SK-N-SH treated with all-trans-retinoic acid at 6 μM for 48 hours (cell line): ENCODE data around the gene CDKN2AIP.

ENCODE experiments used
- ATAC-seq: fragments of 200-7000 bp; cut with Tn5 transposase; 3 replicates; pipeline ENCODE4 v1.9.1; 2020; ENCODE audit warnings: mild to moderate bottlenecking, moderate library complexity
- ARNTL ChIP-seq: fragments of 450-650 bp; formaldehyde crosslinking; IDR thresholded peaks from 2 replicates; pipeline ENCODE4 v1.5.0; 2020; ENCODE audit warnings: low read depth, mild to moderate bottlenecking, moderate library complexity, borderline replicate concordance
- BACH2 ChIP-seq: fragments of 250-450 bp; sonication (Bioruptor Pico); IDR thresholded peaks from 2 replicates; pipeline ENCODE4 v1.9.0; 2021; ENCODE audit warnings: mild to moderate bottlenecking, borderline replicate concordance
- CSDC2 ChIP-seq: fragments of 250-450 bp; sonication (Bioruptor Pico); IDR thresholded peaks from 2 replicates; pipeline ENCODE4 v1.5.0; 2020; ENCODE audit warnings: mild to moderate bottlenecking, moderate library complexity
- GLIS3 ChIP-seq: fragments of 250-450 bp; sonication (Bioruptor Pico); IDR thresholded peaks from 2 replicates; pipeline ENCODE4 v1.5.0; 2020; ENCODE audit warnings: mild to moderate bottlenecking, moderate library complexity
- ISL1 ChIP-seq: fragments of 250-450 bp; sonication (Bioruptor Pico); IDR thresholded peaks from 2 replicates; pipeline ENCODE4 v2.1.2; 2022; ENCODE audit warnings: mild to moderate bottlenecking, moderate library complexity
- OSR1 ChIP-seq: fragments of 250-450 bp; sonication (Bioruptor Pico); IDR thresholded peaks from 2 replicates; pipeline ENCODE4 v1.8.0; 2022; ENCODE audit warnings: moderate library complexity, mild to moderate bottlenecking, inconsistent platforms
- PPARA ChIP-seq: fragments of 250-450 bp; sonication (Bioruptor Pico); IDR thresholded peaks from 2 replicates; pipeline ENCODE4 v1.5.0; 2020; ENCODE audit warnings: mild to moderate bottlenecking, borderline replicate concordance
- RARB ChIP-seq: fragments of 250-450 bp; sonication (Bioruptor Pico); IDR thresholded peaks from 2 replicates; pipeline ENCODE4 v1.8.0; 2021; ENCODE audit warnings: mild to moderate bottlenecking, moderate library complexity
- TOX ChIP-seq: fragments of 250-450 bp; sonication (Bioruptor Pico); IDR thresholded peaks from 2 replicates; pipeline ENCODE4 v1.8.0; 2021; ENCODE audit warnings: mild to moderate bottlenecking, moderate library complexity, borderline replicate concordance
- ZC3H10 ChIP-seq: fragments of 250-450 bp; sonication (Bioruptor Pico); IDR thresholded peaks from 2 replicates; pipeline ENCODE4 v1.5.1; 2021; ENCODE audit warnings: mild to moderate bottlenecking, moderate library complexity
- ZFP3 ChIP-seq: fragments of 250-450 bp; sonication (Bioruptor Pico); IDR thresholded peaks from 2 replicates; pipeline ENCODE4 v1.5.0; 2020; ENCODE audit warnings: mild to moderate bottlenecking, moderate library complexity
- ZFP30 ChIP-seq: fragments of 450-650 bp; formaldehyde crosslinking; IDR thresholded peaks from 2 replicates; pipeline ENCODE4 v1.5.0; 2022; ENCODE audit warnings: mild to moderate bottlenecking, moderate library complexity
- ZNF565 ChIP-seq: fragments of 450-650 bp; formaldehyde crosslinking; conservative IDR thresholded peaks from 2 replicates; pipeline ENCODE4 v1.5.0; 2020; ENCODE audit warnings: low read depth, mild to moderate bottlenecking, moderate library complexity
- TF ChIP-seq, protein P1 (sequence below): fragments of 250-450 bp; sonication (Bioruptor Pico); IDR thresholded peaks from 2 replicates; pipeline ENCODE4 v1.5.1; 2020; ENCODE audit warnings: low read depth, mild to moderate bottlenecking, moderate library complexity
- TF ChIP-seq, protein P2 (sequence below): fragments of 250-450 bp; sonication (Bioruptor Pico); IDR thresholded peaks from 2 replicates; pipeline ENCODE4 v1.8.0; 2020; ENCODE audit warnings: mild to moderate bottlenecking, moderate library complexity, borderline replicate concordance
- TF ChIP-seq, protein P3 (sequence below): fragments of 250-450 bp; sonication (Bioruptor Pico); IDR thresholded peaks from 2 replicates; pipeline ENCODE4 v1.5.0; 2020; ENCODE audit warnings: mild to moderate bottlenecking, moderate library complexity
- TF ChIP-seq, protein P4 (sequence below): fragments of 250-450 bp; sonication (Bioruptor Pico); IDR thresholded peaks from 2 replicates; pipeline ENCODE4 v1.5.1; 2021; ENCODE audit warnings: mild to moderate bottlenecking, moderate library complexity
- TF ChIP-seq, protein P5 (sequence below): fragments of 250-450 bp; sonication (Bioruptor Pico); IDR thresholded peaks from 2 replicates; pipeline ENCODE4 v1.8.0; 2021; ENCODE audit warnings: low read depth, mild to moderate bottlenecking, moderate library complexity, borderline replicate concordance

Gene CDKN2AIP

DNA sequence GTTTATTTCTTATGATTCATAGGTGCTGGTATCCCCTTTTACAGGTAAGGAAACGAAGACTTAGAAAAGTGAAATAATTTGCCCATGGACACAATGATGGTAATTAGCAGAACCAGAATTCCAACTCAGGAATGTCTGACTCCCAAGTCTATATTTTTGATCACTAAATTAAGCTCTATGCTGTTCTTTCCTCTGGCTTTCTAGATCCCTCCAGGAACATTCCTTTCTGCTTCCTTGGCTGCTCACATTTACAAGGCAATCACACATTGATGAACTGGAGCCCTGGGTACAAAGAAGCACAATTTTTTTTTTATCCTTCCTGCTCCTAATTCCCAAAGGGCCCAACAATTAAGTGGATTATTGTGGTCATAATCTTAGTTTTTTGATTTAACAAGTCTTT is 7.0 kb upstream of the CDKN2AIP start:
- ATAC-seq: no peak
- TF ChIP-seq BACH2 (CRISPR knock-in tag) (no peak), RARB (CRISPR knock-in tag) (no peak), ZC3H10 (CRISPR knock-in tag) (no peak), ZNF565 (CRISPR knock-in tag) (no peak), ZFP30 (CRISPR knock-in tag) (no peak), GLIS3 (CRISPR knock-in tag) (no peak), OSR1 (CRISPR knock-in tag) (no peak), ZFP3 (CRISPR knock-in tag) (no peak), ISL1 (no peak), TOX (CRISPR knock-in tag) (no peak), ARNTL (no peak), PPARA (CRISPR knock-in tag) (no peak)
- TF ChIP-seq, protein P1, sequence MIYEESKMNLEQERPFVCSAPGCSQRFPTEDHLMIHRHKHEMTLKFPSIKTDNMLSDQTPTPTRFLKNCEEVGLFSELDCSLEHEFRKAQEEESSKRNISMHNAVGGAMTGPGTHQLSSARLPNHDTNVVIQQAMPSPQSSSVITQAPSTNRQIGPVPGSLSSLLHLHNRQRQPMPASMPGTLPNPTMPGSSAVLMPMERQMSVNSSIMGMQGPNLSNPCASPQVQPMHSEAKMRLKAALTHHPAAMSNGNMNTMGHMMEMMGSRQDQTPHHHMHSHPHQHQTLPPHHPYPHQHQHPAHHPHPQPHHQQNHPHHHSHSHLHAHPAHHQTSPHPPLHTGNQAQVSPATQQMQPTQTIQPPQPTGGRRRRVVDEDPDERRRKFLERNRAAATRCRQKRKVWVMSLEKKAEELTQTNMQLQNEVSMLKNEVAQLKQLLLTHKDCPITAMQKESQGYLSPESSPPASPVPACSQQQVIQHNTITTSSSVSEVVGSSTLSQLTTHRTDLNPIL (CRISPR knock-in tag): no peak
- TF ChIP-seq, protein P2, sequence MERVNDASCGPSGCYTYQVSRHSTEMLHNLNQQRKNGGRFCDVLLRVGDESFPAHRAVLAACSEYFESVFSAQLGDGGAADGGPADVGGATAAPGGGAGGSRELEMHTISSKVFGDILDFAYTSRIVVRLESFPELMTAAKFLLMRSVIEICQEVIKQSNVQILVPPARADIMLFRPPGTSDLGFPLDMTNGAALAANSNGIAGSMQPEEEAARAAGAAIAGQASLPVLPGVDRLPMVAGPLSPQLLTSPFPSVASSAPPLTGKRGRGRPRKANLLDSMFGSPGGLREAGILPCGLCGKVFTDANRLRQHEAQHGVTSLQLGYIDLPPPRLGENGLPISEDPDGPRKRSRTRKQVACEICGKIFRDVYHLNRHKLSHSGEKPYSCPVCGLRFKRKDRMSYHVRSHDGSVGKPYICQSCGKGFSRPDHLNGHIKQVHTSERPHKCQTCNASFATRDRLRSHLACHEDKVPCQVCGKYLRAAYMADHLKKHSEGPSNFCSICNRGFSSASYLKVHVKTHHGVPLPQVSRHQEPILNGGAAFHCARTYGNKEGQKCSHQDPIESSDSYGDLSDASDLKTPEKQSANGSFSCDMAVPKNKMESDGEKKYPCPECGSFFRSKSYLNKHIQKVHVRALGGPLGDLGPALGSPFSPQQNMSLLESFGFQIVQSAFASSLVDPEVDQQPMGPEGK (CRISPR knock-in tag): no peak
- TF ChIP-seq, protein P3, sequence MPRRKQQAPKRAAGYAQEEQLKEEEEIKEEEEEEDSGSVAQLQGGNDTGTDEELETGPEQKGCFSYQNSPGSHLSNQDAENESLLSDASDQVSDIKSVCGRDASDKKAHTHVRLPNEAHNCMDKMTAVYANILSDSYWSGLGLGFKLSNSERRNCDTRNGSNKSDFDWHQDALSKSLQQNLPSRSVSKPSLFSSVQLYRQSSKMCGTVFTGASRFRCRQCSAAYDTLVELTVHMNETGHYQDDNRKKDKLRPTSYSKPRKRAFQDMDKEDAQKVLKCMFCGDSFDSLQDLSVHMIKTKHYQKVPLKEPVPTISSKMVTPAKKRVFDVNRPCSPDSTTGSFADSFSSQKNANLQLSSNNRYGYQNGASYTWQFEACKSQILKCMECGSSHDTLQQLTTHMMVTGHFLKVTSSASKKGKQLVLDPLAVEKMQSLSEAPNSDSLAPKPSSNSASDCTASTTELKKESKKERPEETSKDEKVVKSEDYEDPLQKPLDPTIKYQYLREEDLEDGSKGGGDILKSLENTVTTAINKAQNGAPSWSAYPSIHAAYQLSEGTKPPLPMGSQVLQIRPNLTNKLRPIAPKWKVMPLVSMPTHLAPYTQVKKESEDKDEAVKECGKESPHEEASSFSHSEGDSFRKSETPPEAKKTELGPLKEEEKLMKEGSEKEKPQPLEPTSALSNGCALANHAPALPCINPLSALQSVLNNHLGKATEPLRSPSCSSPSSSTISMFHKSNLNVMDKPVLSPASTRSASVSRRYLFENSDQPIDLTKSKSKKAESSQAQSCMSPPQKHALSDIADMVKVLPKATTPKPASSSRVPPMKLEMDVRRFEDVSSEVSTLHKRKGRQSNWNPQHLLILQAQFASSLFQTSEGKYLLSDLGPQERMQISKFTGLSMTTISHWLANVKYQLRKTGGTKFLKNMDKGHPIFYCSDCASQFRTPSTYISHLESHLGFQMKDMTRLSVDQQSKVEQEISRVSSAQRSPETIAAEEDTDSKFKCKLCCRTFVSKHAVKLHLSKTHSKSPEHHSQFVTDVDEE (CRISPR knock-in tag): no peak
- TF ChIP-seq, protein P4, sequence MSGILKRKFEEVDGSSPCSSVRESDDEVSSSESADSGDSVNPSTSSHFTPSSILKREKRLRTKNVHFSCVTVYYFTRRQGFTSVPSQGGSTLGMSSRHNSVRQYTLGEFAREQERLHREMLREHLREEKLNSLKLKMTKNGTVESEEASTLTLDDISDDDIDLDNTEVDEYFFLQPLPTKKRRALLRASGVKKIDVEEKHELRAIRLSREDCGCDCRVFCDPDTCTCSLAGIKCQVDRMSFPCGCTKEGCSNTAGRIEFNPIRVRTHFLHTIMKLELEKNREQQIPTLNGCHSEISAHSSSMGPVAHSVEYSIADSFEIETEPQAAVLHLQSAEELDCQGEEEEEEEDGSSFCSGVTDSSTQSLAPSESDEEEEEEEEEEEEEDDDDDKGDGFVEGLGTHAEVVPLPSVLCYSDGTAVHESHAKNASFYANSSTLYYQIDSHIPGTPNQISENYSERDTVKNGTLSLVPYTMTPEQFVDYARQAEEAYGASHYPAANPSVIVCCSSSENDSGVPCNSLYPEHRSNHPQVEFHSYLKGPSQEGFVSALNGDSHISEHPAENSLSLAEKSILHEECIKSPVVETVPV (CRISPR knock-in tag): no peak
- TF ChIP-seq, protein P5, sequence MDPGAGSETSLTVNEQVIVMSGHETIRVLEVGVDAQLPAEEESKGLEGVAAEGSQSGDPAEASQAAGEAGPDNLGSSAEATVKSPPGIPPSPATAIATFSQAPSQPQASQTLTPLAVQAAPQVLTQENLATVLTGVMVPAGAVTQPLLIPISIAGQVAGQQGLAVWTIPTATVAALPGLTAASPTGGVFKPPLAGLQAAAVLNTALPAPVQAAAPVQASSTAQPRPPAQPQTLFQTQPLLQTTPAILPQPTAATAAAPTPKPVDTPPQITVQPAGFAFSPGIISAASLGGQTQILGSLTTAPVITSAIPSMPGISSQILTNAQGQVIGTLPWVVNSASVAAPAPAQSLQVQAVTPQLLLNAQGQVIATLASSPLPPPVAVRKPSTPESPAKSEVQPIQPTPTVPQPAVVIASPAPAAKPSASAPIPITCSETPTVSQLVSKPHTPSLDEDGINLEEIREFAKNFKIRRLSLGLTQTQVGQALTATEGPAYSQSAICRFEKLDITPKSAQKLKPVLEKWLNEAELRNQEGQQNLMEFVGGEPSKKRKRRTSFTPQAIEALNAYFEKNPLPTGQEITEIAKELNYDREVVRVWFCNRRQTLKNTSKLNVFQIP (CRISPR knock-in tag): no peak
- TF ChIP-seq, all 23 proteins: peak for 0

DNA sequence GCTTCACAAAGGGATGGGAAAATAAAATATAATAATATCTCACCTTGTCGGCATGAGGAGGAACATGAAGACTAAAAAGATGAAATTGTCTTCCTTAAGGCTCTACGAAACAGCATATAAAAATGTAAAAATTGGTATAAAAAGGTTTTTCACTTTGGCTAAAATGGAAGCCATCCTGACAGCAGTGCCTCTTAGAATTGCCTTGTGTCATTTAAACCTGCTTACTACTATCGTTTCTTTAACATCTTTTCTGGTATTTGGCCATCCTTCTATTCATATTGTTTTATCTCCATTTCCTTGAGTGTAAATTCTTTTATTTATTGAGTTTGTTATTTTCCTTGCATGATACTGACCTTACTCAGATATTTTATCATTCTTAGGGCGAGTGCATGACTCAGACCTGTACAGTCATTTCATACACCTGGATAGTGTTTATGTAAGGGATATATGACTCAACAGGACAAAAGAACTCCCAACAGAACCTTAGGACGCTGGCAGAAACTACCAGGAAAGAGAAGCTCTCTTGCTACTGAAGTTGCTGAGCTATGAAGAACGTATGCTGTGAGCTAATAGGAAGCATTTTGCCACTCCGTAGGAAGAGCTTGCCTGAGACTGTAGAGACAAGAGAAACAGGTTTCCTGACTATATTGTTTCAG is 5.8 kb upstream of the CDKN2AIP start:
- TF ChIP-seq PPARA (CRISPR knock-in tag) (no peak), ZFP30 (CRISPR knock-in tag) (no peak), CSDC2 (no peak), ZC3H10 (CRISPR knock-in tag) (no peak), ARNTL (no peak), GLIS3 (CRISPR knock-in tag) (no peak)
- TF ChIP-seq, protein P2 (CRISPR knock-in tag): no peak
- TF ChIP-seq, protein P3 (CRISPR knock-in tag): no peak
- TF ChIP-seq, protein P4 (CRISPR knock-in tag): no peak
- ATAC-seq: peak; percentile 62
